HG02852 (cell line): Measurements from ENCODE around the gene WASHC2A.
"Not testable (repeated sequence)": the region's sequence is repeated elsewhere in the genome, so short reads cannot be mapped to it uniquely, and the experiment has no call there.

Experiments used
- ATAC-seq: cut with Tn5 transposase; IDR thresholded peaks from one replicate; pipeline ENCODE4 v1.9.1; 2021; ENCODE audit warnings: mild to moderate bottlenecking, moderate library complexity; ENCODE audit not compliant: unreplicated experiment

Gene WASHC2A

GRCh38 chr10:50059946-50060345 is 7.8 kb upstream of the WASHC2A start:
- ATAC-seq, result not testable (repeated sequence)

- ATAC-seq, result not testable (repeated sequence)
Measured at GRCh38 chr10:50061548-50061947, 6.2 kb upstream of the WASHC2A start.

- no peak for ATAC-seq
Measured at GRCh38 chr10:50063100-50063499, 4.7 kb upstream of the WASHC2A start.

- not testable (repeated sequence) for ATAC-seq
Measured at GRCh38 chr10:50068352-50068659, 552 bp downstream of the WASHC2A start.

- ATAC-seq, result not testable (repeated sequence)
Measured at GRCh38 chr10:50075139-50075538, 7.4 kb downstream of the WASHC2A start.

- ATAC-seq, result not testable (repeated sequence)
Measured at GRCh38 chr10:50075544-50075943, 7.8 kb downstream of the WASHC2A start.

- ATAC-seq, result not testable (repeated sequence)
Measured at GRCh38 chr10:50091304-50091703, 23.6 kb downstream of the WASHC2A start.

GRCh38 chr10:50092928-50093327 is 25.2 kb downstream of the WASHC2A start:
- not testable (repeated sequence) for ATAC-seq

- ATAC-seq, result not testable (repeated sequence)
Measured at GRCh38 chr10:50094630-50095029, 26.9 kb downstream of the WASHC2A start.

- ATAC-seq, result not testable (repeated sequence)
Measured at GRCh38 chr10:50095402-50095801, 27.6 kb downstream of the WASHC2A start.

GRCh38 chr10:50096722-50097121 is 29.0 kb downstream of the WASHC2A start:
- not testable (repeated sequence) for ATAC-seq

GRCh38 chr10:50098645-50099044 is 30.9 kb downstream of the WASHC2A start:
- ATAC-seq, result not testable (repeated sequence)

GRCh38 chr10:50101139-50101582 is 33.4 kb downstream of the WASHC2A start:
- ATAC-seq, result not testable (repeated sequence)

- ATAC-seq, result peak; percentile 8
Measured at GRCh38 chr10:50101747-50102146, 34.0 kb downstream of the WASHC2A start.

GRCh38 chr10:50102267-50102666 is 34.5 kb downstream of the WASHC2A start:
- peak; percentile 80 for ATAC-seq

- ATAC-seq, result not testable (repeated sequence)
Measured at GRCh38 chr10:50108999-50109698, 41.4 kb downstream of the WASHC2A start.

- not testable (repeated sequence) for ATAC-seq
Measured at GRCh38 chr10:50112419-50113112, 44.8 kb downstream of the WASHC2A start.

- not testable (repeated sequence) for ATAC-seq
Measured at GRCh38 chr10:50126765-50127164, 59.0 kb downstream of the WASHC2A start.

- ATAC-seq, result not testable (repeated sequence)
Measured at GRCh38 chr10:50127770-50128292, 60.1 kb downstream of the WASHC2A start.

GRCh38 chr10:50131245-50131965 is 63.7 kb downstream of the WASHC2A start:
- not testable (repeated sequence) for ATAC-seq

GRCh38 chr10:50132322-50132721 is 64.6 kb downstream of the WASHC2A start:
- not testable (repeated sequence) for ATAC-seq
